Measurements from ENCODE around the gene ETF1. TPM values are rescaled to one million over a fixed set of nuclear protein-coding genes. Genes with fewer than 3 reads are reported as not detected.

ETF1 gene
- total RNA-seq (100 to 1,000 TPM in 1 of 5 donors, 10 to 100 TPM in 4; 40.1 to 115 (median 43.2) TPM), total RNA-seq (83.7 to 834 (median 313) reads per million in 29 experiments)
- total RNA-seq (2013): 53.4 TPM

DNA sequence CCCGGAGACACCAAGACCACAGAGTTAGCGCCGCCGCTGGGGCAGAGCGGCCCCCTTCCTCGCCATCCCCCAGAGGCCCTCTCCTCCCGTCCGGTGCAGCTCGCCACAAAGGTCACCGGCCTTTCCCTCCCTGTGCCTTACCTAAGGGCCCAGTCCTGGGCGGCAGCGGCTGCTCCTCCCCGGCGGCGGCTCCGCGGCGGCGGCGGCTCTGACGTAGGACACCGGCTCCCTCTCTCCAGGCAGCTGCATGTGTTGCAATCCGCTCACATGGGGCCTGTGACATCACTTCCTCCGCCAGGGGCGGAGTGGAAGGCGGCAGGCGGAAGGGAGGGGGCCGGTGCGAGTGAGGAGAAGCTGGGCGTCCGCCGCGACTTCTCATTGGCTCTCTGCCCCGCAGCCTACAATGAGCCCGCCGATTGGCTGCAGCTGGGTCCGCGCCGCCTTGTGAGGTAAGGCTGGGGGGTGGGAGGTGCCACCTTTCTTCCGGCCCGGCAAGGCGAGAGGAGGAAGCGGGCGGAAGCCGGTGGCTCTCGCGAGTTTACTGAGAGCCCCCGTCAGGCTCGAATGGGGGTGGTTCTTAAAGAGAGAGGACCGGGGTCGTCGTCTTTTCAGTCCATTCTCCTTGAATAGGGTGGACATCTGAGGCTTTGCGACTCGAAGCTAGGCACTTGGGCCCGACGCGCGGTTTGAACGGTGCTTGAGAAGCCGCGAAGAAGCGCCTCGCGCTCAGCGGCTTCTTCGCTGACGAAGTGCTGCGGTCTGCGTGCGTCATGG is at the start of gene ETF1:
TSS of gene ETF1 (minus strand) at position 281 of the 774 bp plus-strand sequence. CDS start 318 bp downstream, outside the sequence.
- ATAC-seq (replicated peaks in 1 of 4): peak; percentile 89 to 94 (median 90)
- ChIA-PET POLR2A (interaction anchor here (0.5 to 3.8 kb wide), 20 partner anchors 9 to 1168 kb away, joined by 3 to 32 read pairs (median 4); partner anchors contain the start of genes EGR1 (in 2 of the 2), CDC25C (in 1 of the 2), HSPA9 (in 1 of the 2) and PAIP2 (in 1 of the 2)), CTCF (interaction anchor here (0.6 to 2.4 kb wide), 13 partner anchors 10 to 191 kb away, joined by 3 to 11 read pairs (median 4); partner anchors contain the start of genes EGR1 (in 1 of the 2), HSPA9 (in 1 of the 2) and KDM3B (in 1 of the 2))

DNA sequence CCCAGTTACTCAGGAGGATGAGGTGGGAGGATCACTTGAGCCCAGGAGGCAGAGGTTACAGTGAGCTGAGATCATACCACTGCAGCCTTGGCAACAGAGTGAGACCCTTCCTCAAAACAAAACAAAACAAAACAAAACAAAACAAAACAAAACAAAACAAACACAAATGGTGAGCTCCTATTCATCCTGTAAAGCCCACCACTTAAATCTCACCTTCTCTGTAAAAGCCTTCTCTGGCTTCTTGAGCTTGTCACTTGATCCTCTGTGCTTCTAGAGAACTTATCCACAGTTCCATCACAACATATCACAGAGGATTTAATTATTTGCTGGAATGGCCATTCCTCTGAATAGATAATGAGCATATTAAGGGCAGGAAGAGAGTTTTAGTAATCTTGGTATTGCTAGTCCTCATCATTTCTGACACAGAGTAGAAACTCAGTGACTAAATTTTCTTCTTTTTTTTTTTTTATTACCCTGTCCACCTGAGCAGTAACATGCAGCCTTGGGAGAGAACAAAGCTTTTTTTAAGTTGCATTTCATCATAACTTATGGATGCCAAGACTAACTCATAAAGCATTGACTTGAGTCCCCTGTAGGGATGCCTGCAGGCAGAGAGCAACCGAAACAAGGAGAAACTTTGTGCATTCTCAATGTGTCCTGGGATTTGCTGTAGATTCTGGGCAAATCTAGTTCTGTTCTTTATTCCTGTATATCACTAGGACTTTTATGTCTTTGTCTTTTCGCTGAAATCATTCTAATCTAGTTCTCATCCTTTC is 45.2 kb upstream of the ETF1 start:
- WGBS (ENCODE audit: insufficient coverage): no CpG with 5 or more reads among the region's 2 CpGs
- Mint-ChIP-seq H3K4me1 (no peaks in the 10 kb centered on the region), H3K27ac (no peak overlapping the region), H3K36me3 (no peaks in the 10 kb centered on the region), H3K27me3 (peaks cover 8 to 20% of the 10 kb centered on the region in 2 donors), H3K9me3 (no peaks in the 10 kb centered on the region), H3K4me3 (no peak overlapping the region)
- POLR2A ChIA-PET: interaction anchor here in 1 of 2 donors (0.6 kb wide), 1 partner anchor 1328 kb away, joined by 4 read pairs; no protein-coding TSS in a partner anchor
- no peaks in the 10 kb centered on the region for H3K9me3 ChIP-seq
- H3K36me3 ChIP-seq (ENCODE audit: control insufficient read depth in 2 of 2, extremely low read depth in 1 of 2, insufficient read depth in 1 of 2, low read length in 1 of 2): no peaks in the 10 kb centered on the region
- DNase-seq: no peak
- CTCF ChIA-PET: interaction anchor here in 1 of 2 donors (0.6 kb wide), 1 partner anchor 362 kb away, joined by 10 read pairs; no protein-coding TSS in a partner anchor
- peaks cover 0 to 8% of the 10 kb centered on the region in 2 experiments for H3K27me3 ChIP-seq (replicated peaks in 1 of 2; ENCODE audit: control insufficient read depth in 2 of 2, extremely low read depth in 1 of 2, insufficient read depth in 2 of 2, low read length in 1 of 2)
- no peaks in the 10 kb centered on the region for H3K4me1 ChIP-seq (ENCODE audit: control insufficient read depth in 1 of 2, extremely low read depth in 1 of 2, insufficient read depth in 2 of 2, low read length in 2 of 2)
- no peak overlapping the region for H3K27ac ChIP-seq (ENCODE audit: low read length)
- H3K4me3 ChIP-seq (ENCODE audit: control insufficient read depth in 1 of 2, extremely low read depth in 1 of 2, low read length in 1 of 2): no peak overlapping the region
- no peak for ATAC-seq (replicated peaks in 1 of 4)

More for the DNA sequence above, at the start of gene ETF1:
- H3K36me3 Mint-ChIP-seq: peaks cover 3% of the 10 kb centered on the region
- 0% methylated on average over 56 of the region's 70 CpGs for WGBS (ENCODE audit: insufficient coverage)
- H3K9me3 ChIP-seq: no peaks in the 10 kb centered on the region
- peak within 1 kb of the TSS; percentile 100 for H3K27ac ChIP-seq (ENCODE audit: low read length)
- H3K4me1 ChIP-seq (ENCODE audit: control insufficient read depth in 1 of 2, extremely low read depth in 1 of 2, insufficient read depth in 2 of 2, low read length in 2 of 2): peaks cover 39 to 47% of the 10 kb centered on the region in 2 experiments
- H3K36me3 ChIP-seq (ENCODE audit: control insufficient read depth in 2 of 2, extremely low read depth in 1 of 2, insufficient read depth in 1 of 2, low read length in 1 of 2): peaks cover 0 to 12% of the 10 kb centered on the region in 2 donors
- H3K27ac Mint-ChIP-seq: peak within 1 kb of the TSS; percentile 100
- peaks cover 77 to 85% (median 78%) of the 10 kb centered on the region in 3 donors for H3K4me1 Mint-ChIP-seq
- H3K9me3 Mint-ChIP-seq: no peaks in the 10 kb centered on the region
- DNase-seq: peak; percentile 96 to 100 (median 100)
- no peaks in the 10 kb centered on the region for H3K27me3 Mint-ChIP-seq
- peak within 1 kb of the TSS; percentile 94 to 100 (median 100) for H3K4me3 Mint-ChIP-seq
- H3K4me3 ChIP-seq (ENCODE audit: control insufficient read depth in 1 of 2, extremely low read depth in 1 of 2, low read length in 1 of 2): peak within 1 kb of the TSS; percentile 97 to 99
- H3K27me3 ChIP-seq (replicated peaks in 1 of 2; ENCODE audit: control insufficient read depth in 2 of 2, extremely low read depth in 1 of 2, insufficient read depth in 2 of 2, low read length in 1 of 2): no peaks in the 10 kb centered on the region

DNA sequence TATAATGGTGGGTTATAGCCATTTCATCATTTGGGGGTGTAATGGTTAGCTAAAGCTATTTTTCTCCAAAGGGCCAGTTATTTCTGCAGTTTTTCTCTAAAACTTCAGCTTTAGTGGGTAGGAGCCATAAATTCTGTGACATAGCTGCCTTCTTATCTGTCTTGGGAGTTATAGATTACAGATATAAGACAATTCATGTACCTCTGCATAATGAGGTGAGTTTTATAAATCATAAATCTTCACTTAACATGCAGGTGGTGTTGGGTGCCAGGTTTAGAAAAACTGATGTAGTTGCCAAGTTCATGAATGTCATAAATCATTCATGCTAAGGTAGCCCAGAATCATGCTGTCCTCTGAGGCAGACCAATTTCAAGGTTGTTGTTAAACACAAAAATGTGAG is 42.1 kb upstream of the ETF1 start:
- CTCF ChIA-PET: interaction anchor here in 1 of 2 donors (0.7 kb wide), 1 partner anchor 232 kb away, joined by 3 read pairs; no protein-coding TSS in a partner anchor
- no peaks in the 10 kb centered on the region for H3K9me3 Mint-ChIP-seq
- ATAC-seq (replicated peaks in 1 of 4): no peak

DNA sequence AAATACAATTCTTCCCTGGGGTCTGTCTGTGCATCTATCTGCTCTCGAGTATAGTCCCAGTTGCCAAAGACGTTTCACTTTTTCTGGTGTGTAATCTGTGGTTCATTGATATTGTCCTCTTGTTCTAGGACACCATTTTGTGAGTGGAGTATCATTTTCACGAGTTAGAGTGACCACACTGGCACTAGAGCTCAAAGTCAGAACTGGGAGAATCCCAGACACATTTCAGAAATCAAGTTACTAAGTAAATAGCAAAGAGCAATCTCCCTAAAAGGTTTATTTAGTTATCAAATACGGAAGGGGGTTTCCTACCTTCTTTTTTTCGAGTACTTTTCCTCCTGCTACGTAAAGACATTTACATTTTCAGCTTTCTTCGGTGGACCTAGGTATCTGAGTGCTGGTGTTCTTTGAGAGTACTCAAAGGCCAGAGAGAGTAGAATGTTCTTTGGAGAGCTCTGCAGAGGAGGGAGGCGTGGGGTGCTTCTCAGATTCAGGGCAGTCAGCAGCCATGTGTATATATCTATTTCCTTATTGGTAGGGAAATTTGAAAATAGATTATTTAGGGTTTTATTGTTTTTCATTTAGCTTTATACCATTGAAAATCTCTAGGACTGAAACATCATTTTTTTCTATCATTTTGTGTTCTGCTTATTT is 41.1 kb upstream of the ETF1 start:
- CTCF ChIA-PET: interaction anchor here (0.6 to 1.0 kb wide), 3 partner anchors 9 to 231 kb away, joined by 3 to 4 read pairs (median 3); partner anchors contain the start of gene HSPA9 (in 1 of the 2)
- ATAC-seq (replicated peaks in 1 of 4): no peak

More for the DNA sequence above, 42.1 kb upstream of the ETF1 start:
- peaks cover 0 to 6% of the 10 kb centered on the region in 2 experiments for H3K27me3 ChIP-seq (replicated peaks in 1 of 2; ENCODE audit: control insufficient read depth in 2 of 2, extremely low read depth in 1 of 2, insufficient read depth in 2 of 2, low read length in 1 of 2)
- no peak for DNase-seq
- H3K36me3 ChIP-seq (ENCODE audit: control insufficient read depth in 2 of 2, extremely low read depth in 1 of 2, insufficient read depth in 1 of 2, low read length in 1 of 2): no peaks in the 10 kb centered on the region
- Mint-ChIP-seq H3K36me3 (no peaks in the 10 kb centered on the region), H3K4me3 (no peak overlapping the region), H3K27ac (no peak overlapping the region), H3K27me3 (peaks cover 6 to 20% of the 10 kb centered on the region in 2 donors), H3K4me1 (no peaks in the 10 kb centered on the region)
- no peak overlapping the region for H3K27ac ChIP-seq (ENCODE audit: low read length)
- H3K9me3 ChIP-seq: no peaks in the 10 kb centered on the region
- POLR2A ChIA-PET: no interaction called here
- H3K4me3 ChIP-seq (ENCODE audit: control insufficient read depth in 1 of 2, extremely low read depth in 1 of 2, low read length in 1 of 2): no peak overlapping the region
- H3K4me1 ChIP-seq (ENCODE audit: control insufficient read depth in 1 of 2, extremely low read depth in 1 of 2, insufficient read depth in 2 of 2, low read length in 2 of 2): no peaks in the 10 kb centered on the region

DNA sequence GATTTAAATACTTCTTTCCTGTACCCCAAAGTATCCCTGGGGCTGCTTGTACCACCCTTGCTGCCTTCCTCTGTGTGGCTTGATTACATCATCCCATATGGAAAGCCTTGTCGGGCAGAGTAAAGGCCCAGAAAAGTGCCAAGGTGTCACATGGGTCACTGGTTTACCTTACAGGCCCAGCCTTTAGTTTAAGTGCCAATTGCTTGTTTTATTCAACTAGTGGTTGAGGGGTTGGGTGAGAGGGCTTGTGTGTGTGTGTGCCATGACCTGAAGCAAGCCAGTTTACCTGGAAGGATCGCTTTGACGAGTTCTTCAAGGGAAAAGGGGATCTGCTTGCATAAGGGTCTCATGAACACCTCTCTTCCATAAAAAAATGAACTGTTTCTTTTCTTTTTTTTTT is 39.9 kb upstream of the ETF1 start:
- H3K36me3 Mint-ChIP-seq: no peaks in the 10 kb centered on the region
- CTCF ChIA-PET: interaction anchor here in 1 of 2 donors (0.7 kb wide), 1 partner anchor 24 kb away, joined by 4 read pairs; no protein-coding TSS in a partner anchor
- no CpG with 5 or more reads among the region's 3 CpGs for WGBS (ENCODE audit: insufficient coverage)

More for the DNA sequence above, 41.1 kb upstream of the ETF1 start:
- Mint-ChIP-seq H3K27ac (no peak overlapping the region), H3K4me1 (peaks cover 0 to 4% (median 4%) of the 10 kb centered on the region in 3 donors), H3K36me3 (no peaks in the 10 kb centered on the region), H3K4me3 (no peak overlapping the region), H3K9me3 (no peaks in the 10 kb centered on the region), H3K27me3 (peaks cover 6 to 20% of the 10 kb centered on the region in 2 donors)
- no peak for DNase-seq
- Histone ChIP-seq H3K27ac (ENCODE audit: low read length) (no peak overlapping the region), H3K36me3 (ENCODE audit: control insufficient read depth in 2 of 2, extremely low read depth in 1 of 2, insufficient read depth in 1 of 2, low read length in 1 of 2) (no peaks in the 10 kb centered on the region), H3K9me3 (no peaks in the 10 kb centered on the region), H3K27me3 (replicated peaks in 1 of 2; ENCODE audit: control insufficient read depth in 2 of 2, extremely low read depth in 1 of 2, insufficient read depth in 2 of 2, low read length in 1 of 2) (peaks cover 0 to 5% of the 10 kb centered on the region in 2 experiments), H3K4me1 (ENCODE audit: control insufficient read depth in 1 of 2, extremely low read depth in 1 of 2, insufficient read depth in 2 of 2, low read length in 2 of 2) (peaks cover 0 to 4% of the 10 kb centered on the region in 2 experiments), H3K4me3 (ENCODE audit: control insufficient read depth in 1 of 2, extremely low read depth in 1 of 2, low read length in 1 of 2) (no peak overlapping the region)
- POLR2A ChIA-PET: interaction anchor here in 1 of 2 donors (0.6 kb wide), 2 partner anchors 9 to 18 kb away, joined by 4 to 13 read pairs; no protein-coding TSS in a partner anchor
- WGBS (ENCODE audit: insufficient coverage): no CpG with 5 or more reads among the region's 8 CpGs

More for the DNA sequence above, 39.9 kb upstream of the ETF1 start:
- Mint-ChIP-seq H3K9me3 (no peaks in the 10 kb centered on the region), H3K27me3 (peaks cover 6 to 20% of the 10 kb centered on the region in 2 donors), H3K4me1 (peaks cover 0 to 4% (median 4%) of the 10 kb centered on the region in 3 donors), H3K4me3 (no peak overlapping the region), H3K27ac (no peak overlapping the region)
- H3K4me3 ChIP-seq (ENCODE audit: control insufficient read depth in 1 of 2, extremely low read depth in 1 of 2, low read length in 1 of 2): no peak overlapping the region
- H3K36me3 ChIP-seq (ENCODE audit: control insufficient read depth in 2 of 2, extremely low read depth in 1 of 2, insufficient read depth in 1 of 2, low read length in 1 of 2): no peaks in the 10 kb centered on the region
- H3K27me3 ChIP-seq (replicated peaks in 1 of 2; ENCODE audit: control insufficient read depth in 2 of 2, extremely low read depth in 1 of 2, insufficient read depth in 2 of 2, low read length in 1 of 2): peaks cover 0 to 5% of the 10 kb centered on the region in 2 experiments
- ATAC-seq (replicated peaks in 1 of 4) (no peak), DNase-seq (no peak)
- H3K4me1 ChIP-seq (ENCODE audit: control insufficient read depth in 1 of 2, extremely low read depth in 1 of 2, insufficient read depth in 2 of 2, low read length in 2 of 2): peaks cover 0 to 5% of the 10 kb centered on the region in 2 experiments
- no peaks in the 10 kb centered on the region for H3K9me3 ChIP-seq
- POLR2A ChIA-PET: no interaction called here
- no peak overlapping the region for H3K27ac ChIP-seq (ENCODE audit: low read length)
